HepG2 (cell line): ENCODE data around the gene SPHK1. TPM values are rescaled to one million over a fixed set of nuclear protein-coding genes. Genes with fewer than 3 reads are reported as not detected.

Source experiments
- ATF3 ChIP-seq: sonication (generic); formaldehyde crosslinking; IDR thresholded peaks from 2 replicates; pipeline ENCODE4 v1.4.0; 2020; ENCODE audit warnings: missing genetic modification reagents
- BRF2 ChIP-seq: sonication (generic); formaldehyde crosslinking; IDR thresholded peaks from 2 replicates; pipeline ENCODE4 v1.8.1; 2022; ENCODE audit warnings: mild to moderate bottlenecking, missing genetic modification reagents
- CEBPB ChIP-seq: IDR thresholded peaks from 2 replicates; pipeline ENCODE4 v1.6.1; 2011; ENCODE audit warnings: low read depth, low read length, improper control_type of control experiment, borderline replicate concordance
- FOXC1 ChIP-seq: sonication (generic); formaldehyde crosslinking; IDR thresholded peaks from 2 replicates; pipeline ENCODE4 v1.8.0; 2022; ENCODE audit warnings: mild to moderate bottlenecking, missing genetic modification reagents, borderline replicate concordance
- MXD4 ChIP-seq: IDR thresholded peaks from 2 replicates; pipeline ENCODE4 v1.6.1; 2016; ENCODE audit warnings: mild to moderate bottlenecking, missing biosample characterization, missing genetic modification reagents
- RARA ChIP-seq: IDR thresholded peaks from 2 replicates; pipeline ENCODE4 v1.6.1; 2016; ENCODE audit warnings: missing genetic modification reagents, missing compliant biosample characterization
- THAP11 ChIP-seq: IDR thresholded peaks from 2 replicates; pipeline ENCODE4 v1.6.1; 2016; ENCODE audit warnings: missing biosample characterization, missing genetic modification reagents
- ZBTB38 ChIP-seq: sonication (generic); formaldehyde crosslinking; IDR thresholded peaks from 2 replicates; pipeline ENCODE4 v1.5.1; 2020; ENCODE audit warnings: mild to moderate bottlenecking, missing genetic modification reagents
- ZMYM3 ChIP-seq: sonication (generic); formaldehyde crosslinking; IDR thresholded peaks from 2 replicates; pipeline ENCODE4 v1.5.1; 2020; ENCODE audit warnings: mild to moderate bottlenecking, missing genetic modification reagents
- ZNF138 ChIP-seq: sonication (generic); formaldehyde crosslinking; IDR thresholded peaks from 2 replicates; pipeline ENCODE4 v1.5.0; 2020; ENCODE audit warnings: mild to moderate bottlenecking, low read depth, missing genetic modification reagents
- ZNF710 ChIP-seq: sonication (generic); formaldehyde crosslinking; IDR thresholded peaks from 2 replicates; pipeline ENCODE4 v1.5.0; 2020; ENCODE audit warnings: mild to moderate bottlenecking, missing genetic modification reagents, borderline replicate concordance
- ZNF850 ChIP-seq: sonication (generic); formaldehyde crosslinking; conservative IDR thresholded peaks from 2 replicates; pipeline ENCODE4 v1.9.0; 2021; ENCODE audit warnings: mild to moderate bottlenecking, missing genetic modification reagents
- polyA plus RNA-seq, 8 experiments: library from polyadenylated mRNA; depleted of rRNA in 3 of 8; stranded (reverse) in 7 of 8; unstranded in 1 of 8; fragments of >200 nt; fragmentation: Illumina TruSeq in 4 of 8; extraction: Trizol in 4 of 8; gene quantifications; 2 replicates each; pipeline versions ENCODE4 v1.2.1 to v1.2.3, GENCODE V29; 2011 to 2016; ENCODE audit warnings: low read depth in 4 of 8, missing spikeins in 1 of 8, mixed read lengths in 1 of 8; ENCODE audit not compliant: insufficient read depth in 1 of 8
- total RNA-seq, 5 experiments: library from RNA; depleted of rRNA; stranded (reverse); fragments of >200 nt; fragmentation: Illumina TruSeq; extraction: Trizol; gene quantifications; 2 replicates each; pipeline ENCODE4 v1.2.3, GENCODE V29; 2016; ENCODE audit warnings: low read depth in 1 of 5
- TF ChIP-seq, protein P1 (sequence below): sonication (generic); formaldehyde crosslinking; IDR thresholded peaks from 2 replicates; pipeline ENCODE4 v1.4.0; 2020; ENCODE audit warnings: missing genetic modification reagents
- TF ChIP-seq, protein P2 (sequence below): sonication (generic); formaldehyde crosslinking; IDR thresholded peaks from 2 replicates; pipeline ENCODE4 v1.8.1; 2023; ENCODE audit warnings: mild to moderate bottlenecking, moderate library complexity, missing genetic modification reagents
- TF ChIP-seq, protein P3 (sequence below): sonication (generic); formaldehyde crosslinking; IDR thresholded peaks from 2 replicates; pipeline ENCODE4 v1.5.0; 2020; ENCODE audit warnings: mild to moderate bottlenecking, missing genetic modification reagents

SPHK1 gene
- total and polyA plus RNA-seq, 2 of the 13 experiments (the other 11 are each of a cell fraction or from before 2014, with no cell fraction given) = 129 to 160 TPM

GRCh38 chr17:76353599-76354316 lies 30.7 kb upstream of the SPHK1 start, which contains the start of gene PRPSAP1 (continued):
- TF ChIP-seq, protein P1, sequence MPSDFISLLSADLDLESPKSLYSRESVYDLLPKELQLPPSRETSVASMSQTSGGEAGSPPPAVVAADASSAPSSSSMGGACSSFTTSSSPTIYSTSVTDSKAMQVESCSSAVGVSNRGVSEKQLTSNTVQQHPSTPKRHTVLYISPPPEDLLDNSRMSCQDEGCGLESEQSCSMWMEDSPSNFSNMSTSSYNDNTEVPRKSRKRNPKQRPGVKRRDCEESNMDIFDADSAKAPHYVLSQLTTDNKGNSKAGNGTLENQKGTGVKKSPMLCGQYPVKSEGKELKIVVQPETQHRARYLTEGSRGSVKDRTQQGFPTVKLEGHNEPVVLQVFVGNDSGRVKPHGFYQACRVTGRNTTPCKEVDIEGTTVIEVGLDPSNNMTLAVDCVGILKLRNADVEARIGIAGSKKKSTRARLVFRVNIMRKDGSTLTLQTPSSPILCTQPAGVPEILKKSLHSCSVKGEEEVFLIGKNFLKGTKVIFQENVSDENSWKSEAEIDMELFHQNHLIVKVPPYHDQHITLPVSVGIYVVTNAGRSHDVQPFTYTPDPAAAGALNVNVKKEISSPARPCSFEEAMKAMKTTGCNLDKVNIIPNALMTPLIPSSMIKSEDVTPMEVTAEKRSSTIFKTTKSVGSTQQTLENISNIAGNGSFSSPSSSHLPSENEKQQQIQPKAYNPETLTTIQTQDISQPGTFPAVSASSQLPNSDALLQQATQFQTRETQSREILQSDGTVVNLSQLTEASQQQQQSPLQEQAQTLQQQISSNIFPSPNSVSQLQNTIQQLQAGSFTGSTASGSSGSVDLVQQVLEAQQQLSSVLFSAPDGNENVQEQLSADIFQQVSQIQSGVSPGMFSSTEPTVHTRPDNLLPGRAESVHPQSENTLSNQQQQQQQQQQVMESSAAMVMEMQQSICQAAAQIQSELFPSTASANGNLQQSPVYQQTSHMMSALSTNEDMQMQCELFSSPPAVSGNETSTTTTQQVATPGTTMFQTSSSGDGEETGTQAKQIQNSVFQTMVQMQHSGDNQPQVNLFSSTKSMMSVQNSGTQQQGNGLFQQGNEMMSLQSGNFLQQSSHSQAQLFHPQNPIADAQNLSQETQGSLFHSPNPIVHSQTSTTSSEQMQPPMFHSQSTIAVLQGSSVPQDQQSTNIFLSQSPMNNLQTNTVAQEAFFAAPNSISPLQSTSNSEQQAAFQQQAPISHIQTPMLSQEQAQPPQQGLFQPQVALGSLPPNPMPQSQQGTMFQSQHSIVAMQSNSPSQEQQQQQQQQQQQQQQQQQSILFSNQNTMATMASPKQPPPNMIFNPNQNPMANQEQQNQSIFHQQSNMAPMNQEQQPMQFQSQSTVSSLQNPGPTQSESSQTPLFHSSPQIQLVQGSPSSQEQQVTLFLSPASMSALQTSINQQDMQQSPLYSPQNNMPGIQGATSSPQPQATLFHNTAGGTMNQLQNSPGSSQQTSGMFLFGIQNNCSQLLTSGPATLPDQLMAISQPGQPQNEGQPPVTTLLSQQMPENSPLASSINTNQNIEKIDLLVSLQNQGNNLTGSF (CRISPR knock-in tag) = peak; percentile 31; the same call in 1 of the 2 replicates
- TF ChIP-seq BRF2 (CRISPR knock-in tag) = peak; percentile 56; the same call in 1 of the 2 replicates
- peak; percentile 86; the same call in 1 of the 2 replicates for TF ChIP-seq ZNF710 (CRISPR knock-in tag)
- peak; percentile 87 for TF ChIP-seq MXD4 (CRISPR knock-in tag)
- TF ChIP-seq, protein P2, sequence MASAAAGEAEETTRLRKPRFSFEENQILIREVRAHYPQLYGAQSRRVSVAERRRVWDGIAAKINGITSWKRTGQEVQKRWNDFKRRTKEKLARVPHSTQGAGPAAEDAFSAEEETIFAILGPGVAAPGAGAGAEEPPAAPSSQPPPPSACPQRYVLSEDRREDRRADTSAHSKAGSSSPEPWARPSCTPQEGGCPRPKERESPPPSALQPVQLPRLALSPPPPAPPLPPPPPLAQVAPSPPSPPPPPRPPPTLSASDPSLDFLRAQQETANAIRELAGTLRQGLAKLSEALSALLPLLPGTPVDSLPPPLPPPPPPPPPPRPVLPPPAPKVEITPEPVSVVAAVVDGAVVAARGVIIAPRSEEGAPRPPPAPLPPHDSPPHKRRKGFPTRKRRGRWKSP (CRISPR knock-in tag) = peak; percentile 97
- TF ChIP-seq ZMYM3 (CRISPR knock-in tag) = peak; percentile 86
- TF ChIP-seq ATF3 (CRISPR knock-in tag) = 0 out of 2 replicates have a peak, but pooled peaks have one; percentile 9
- TF ChIP-seq ZNF138 (CRISPR knock-in tag) = 0 out of 2 replicates have a peak, but pooled peaks have one; percentile 46
- TF ChIP-seq RARA (CRISPR knock-in tag) = no peak; the same call in 1 of the 2 replicates
- TF ChIP-seq ZBTB38 (CRISPR knock-in tag) = peak; percentile 82; the same call in 1 of the 2 replicates
- TF ChIP-seq, protein P3, sequence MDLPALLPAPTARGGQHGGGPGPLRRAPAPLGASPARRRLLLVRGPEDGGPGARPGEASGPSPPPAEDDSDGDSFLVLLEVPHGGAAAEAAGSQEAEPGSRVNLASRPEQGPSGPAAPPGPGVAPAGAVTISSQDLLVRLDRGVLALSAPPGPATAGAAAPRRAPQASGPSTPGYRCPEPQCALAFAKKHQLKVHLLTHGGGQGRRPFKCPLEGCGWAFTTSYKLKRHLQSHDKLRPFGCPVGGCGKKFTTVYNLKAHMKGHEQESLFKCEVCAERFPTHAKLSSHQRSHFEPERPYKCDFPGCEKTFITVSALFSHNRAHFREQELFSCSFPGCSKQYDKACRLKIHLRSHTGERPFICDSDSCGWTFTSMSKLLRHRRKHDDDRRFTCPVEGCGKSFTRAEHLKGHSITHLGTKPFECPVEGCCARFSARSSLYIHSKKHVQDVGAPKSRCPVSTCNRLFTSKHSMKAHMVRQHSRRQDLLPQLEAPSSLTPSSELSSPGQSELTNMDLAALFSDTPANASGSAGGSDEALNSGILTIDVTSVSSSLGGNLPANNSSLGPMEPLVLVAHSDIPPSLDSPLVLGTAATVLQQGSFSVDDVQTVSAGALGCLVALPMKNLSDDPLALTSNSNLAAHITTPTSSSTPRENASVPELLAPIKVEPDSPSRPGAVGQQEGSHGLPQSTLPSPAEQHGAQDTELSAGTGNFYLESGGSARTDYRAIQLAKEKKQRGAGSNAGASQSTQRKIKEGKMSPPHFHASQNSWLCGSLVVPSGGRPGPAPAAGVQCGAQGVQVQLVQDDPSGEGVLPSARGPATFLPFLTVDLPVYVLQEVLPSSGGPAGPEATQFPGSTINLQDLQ (CRISPR knock-in tag) = peak; percentile 68; the same call in 1 of the 2 replicates
- TF ChIP-seq ZNF850 (CRISPR knock-in tag) = no peak
- no peak for TF ChIP-seq CEBPB
- peak; percentile 94 for TF ChIP-seq THAP11
- peak; percentile 94 for TF ChIP-seq FOXC1
